Ascending aorta (tissue), 2 donors: Measurements from ENCODE around the gene MRPL51. TPM values are rescaled to one million over a fixed set of nuclear protein-coding genes. Genes with fewer than 3 reads are reported as not detected.

Source experiments
- DNase-seq, 2 donors: peaks; one replicate each; pipeline ENCODE4 v3.0.0-alpha.2; 2019; ENCODE audit warnings: low spot score in 2 of 2
- H3K27ac ChIP-seq, 2 donors: fragments of 200-600 bp; sonication (generic); one replicate each; pipeline ENCODE4 v1.5.1; 2016 to 2017; ENCODE audit warnings: mild to moderate bottlenecking in 1 of 2
- H3K27me3 ChIP-seq: fragments of 200-600 bp; sonication (generic); one replicate; pipeline ENCODE4 v1.5.1; 2017
- H3K36me3 ChIP-seq, 2 donors: fragments of 200-600 bp; sonication (generic); one replicate each; pipeline ENCODE4 v1.5.1; 2016
- H3K4me1 ChIP-seq, 2 donors: fragments of 200-600 bp; sonication (generic); one replicate each; pipeline ENCODE4 v1.5.1; 2016 to 2017; ENCODE audit warnings: mild to moderate bottlenecking in 1 of 2
- H3K4me3 ChIP-seq, 2 donors: fragments of 200-600 bp; sonication (generic); one replicate each; pipeline ENCODE4 v1.5.1; 2016 to 2017; ENCODE audit warnings: mild to moderate bottlenecking in 1 of 2
- H3K9me3 ChIP-seq, 2 donors: fragments of 200-600 bp; sonication (generic); one replicate each; pipeline ENCODE4 v1.5.1; 2016
- CTCF ChIP-seq, 3 experiments: fragments of 200-600 bp in 2 of 3; fragments of 450-650 bp in 1 of 3; sonication (generic) in 2 of 3; IDR thresholded peaks; one replicate each; pipeline ENCODE4 v1.5.1; 2016 to 2019; ENCODE audit warnings: antibody characterized with exemption in 3 of 3, mild to moderate bottlenecking in 1 of 3, moderate library complexity in 1 of 3
- intact Hi-C: fragments of 100-400 bp; cut with DNase I; formaldehyde crosslinking; loops from one replicate; pipeline ENCODE4 v1.15.1; 2023
- total RNA-seq: library from RNA; depleted of rRNA; stranded (reverse); fragments of >200 nt; gene quantifications from one replicate; pipeline ENCODE4 v1.1.0, GENCODE V29; 2016

The MRPL51 gene
- total RNA-seq, 1 donor from 2014 or later: 112 TPM

GRCh38 chr12:6444031-6444430, 49.0 kb downstream of the MRPL51 start:
- Histone ChIP-seq H3K27me3 (no peaks in the 10 kb centered on the region), H3K4me3 (no peak overlapping the region), H3K9me3 (no peaks in the 10 kb centered on the region), H3K36me3 (peaks cover 25 to 51% of the 10 kb centered on the region in 2 donors), H3K27ac (no peak overlapping the region), H3K4me1 (no peaks in the 10 kb centered on the region)
- TF ChIP-seq CTCF (IDR thresholded peaks at IDR 0.05): no peak
- intact Hi-C loops: no loop called here
- DNase-seq: no peak

GRCh38 chr12:6443361-6443983, 49.6 kb downstream of the MRPL51 start:
- Histone ChIP-seq H3K27me3 (no peaks in the 10 kb centered on the region), H3K4me3 (no peak overlapping the region), H3K9me3 (no peaks in the 10 kb centered on the region), H3K36me3 (peaks cover 25 to 51% of the 10 kb centered on the region in 2 donors), H3K4me1 (no peaks in the 10 kb centered on the region), H3K27ac (no peak overlapping the region)
- no peak for TF ChIP-seq CTCF (IDR thresholded peaks at IDR 0.05)
- intact Hi-C loops: no loop called here
- no peak for DNase-seq

- no peak overlapping the region for H3K4me3 ChIP-seq
- H3K4me1 ChIP-seq: no peaks in the 10 kb centered on the region
- intact Hi-C loops: no loop called here
- H3K27ac ChIP-seq: no peak overlapping the region
- H3K27me3 ChIP-seq: no peaks in the 10 kb centered on the region
- no peak for TF ChIP-seq CTCF (IDR thresholded peaks at IDR 0.05)
- H3K36me3 ChIP-seq: peaks cover 25 to 46% of the 10 kb centered on the region in 2 donors
- no peaks in the 10 kb centered on the region for H3K9me3 ChIP-seq
- no peak for DNase-seq
Measured at GRCh38 chr12:6442836-6443235, 50.2 kb downstream of the MRPL51 start.

Other genes with a start within 250 kb of the MRPL51 start
- not detected for gene PLEKHG6, start 182.6 kb downstream of the MRPL51 start, total RNA-seq
- 528 TPM for gene TNFRSF1A, start 151.2 kb downstream of the MRPL51 start, total RNA-seq
- 14.3 TPM for gene SCNN1A, start 117.7 kb downstream of the MRPL51 start, total RNA-seq
- 284 TPM for gene LTBR, start 109.1 kb downstream of the MRPL51 start, total RNA-seq
- gene CD27, start 48.3 kb downstream of the MRPL51 start, total RNA-seq: not detected
- gene TAPBPL, start 41.2 kb downstream of the MRPL51 start, total RNA-seq: 16.8 TPM
- gene VAMP1, start 22.6 kb downstream of the MRPL51 start, total RNA-seq: 17.1 TPM
- 11.7 TPM for gene NCAPD2, start 840 bp upstream of the MRPL51 start, total RNA-seq
- 3,445 TPM for gene GAPDH, start 41.3 kb upstream of the MRPL51 start, total RNA-seq
- 35.0 TPM for gene IFFO1, start 62.8 kb upstream of the MRPL51 start, total RNA-seq
- 77.4 TPM for gene NOP2, start 75.0 kb upstream of the MRPL51 start, total RNA-seq
- gene CHD4, start 114.1 kb upstream of the MRPL51 start, total RNA-seq: 185 TPM
- 0.21 TPM for gene LPAR5, start 142.7 kb upstream of the MRPL51 start, total RNA-seq
- gene ACRBP, start 154.2 kb upstream of the MRPL51 start, total RNA-seq: 10.6 TPM
- 2.6 TPM for gene ING4, start 169.9 kb upstream of the MRPL51 start, total RNA-seq
- 15.1 TPM for gene ZNF384, start 196.1 kb upstream of the MRPL51 start, total RNA-seq
- not detected for gene PIANP, start 207.6 kb upstream of the MRPL51 start, total RNA-seq
- 221 TPM for gene COPS7A, start 230.8 kb upstream of the MRPL51 start, total RNA-seq